Fibroblast of upper back skin (primary cell): ENCODE data around the gene RADIL.
"Not testable (repeated sequence)": the region's sequence is repeated elsewhere in the genome, so short reads cannot be mapped to it uniquely, and the experiment has no call there.

Experiments
- DNase-seq: peaks from one replicate; pipeline ENCODE4 v3.0.0-alpha.2; 2013

The RADIL gene, protein sequence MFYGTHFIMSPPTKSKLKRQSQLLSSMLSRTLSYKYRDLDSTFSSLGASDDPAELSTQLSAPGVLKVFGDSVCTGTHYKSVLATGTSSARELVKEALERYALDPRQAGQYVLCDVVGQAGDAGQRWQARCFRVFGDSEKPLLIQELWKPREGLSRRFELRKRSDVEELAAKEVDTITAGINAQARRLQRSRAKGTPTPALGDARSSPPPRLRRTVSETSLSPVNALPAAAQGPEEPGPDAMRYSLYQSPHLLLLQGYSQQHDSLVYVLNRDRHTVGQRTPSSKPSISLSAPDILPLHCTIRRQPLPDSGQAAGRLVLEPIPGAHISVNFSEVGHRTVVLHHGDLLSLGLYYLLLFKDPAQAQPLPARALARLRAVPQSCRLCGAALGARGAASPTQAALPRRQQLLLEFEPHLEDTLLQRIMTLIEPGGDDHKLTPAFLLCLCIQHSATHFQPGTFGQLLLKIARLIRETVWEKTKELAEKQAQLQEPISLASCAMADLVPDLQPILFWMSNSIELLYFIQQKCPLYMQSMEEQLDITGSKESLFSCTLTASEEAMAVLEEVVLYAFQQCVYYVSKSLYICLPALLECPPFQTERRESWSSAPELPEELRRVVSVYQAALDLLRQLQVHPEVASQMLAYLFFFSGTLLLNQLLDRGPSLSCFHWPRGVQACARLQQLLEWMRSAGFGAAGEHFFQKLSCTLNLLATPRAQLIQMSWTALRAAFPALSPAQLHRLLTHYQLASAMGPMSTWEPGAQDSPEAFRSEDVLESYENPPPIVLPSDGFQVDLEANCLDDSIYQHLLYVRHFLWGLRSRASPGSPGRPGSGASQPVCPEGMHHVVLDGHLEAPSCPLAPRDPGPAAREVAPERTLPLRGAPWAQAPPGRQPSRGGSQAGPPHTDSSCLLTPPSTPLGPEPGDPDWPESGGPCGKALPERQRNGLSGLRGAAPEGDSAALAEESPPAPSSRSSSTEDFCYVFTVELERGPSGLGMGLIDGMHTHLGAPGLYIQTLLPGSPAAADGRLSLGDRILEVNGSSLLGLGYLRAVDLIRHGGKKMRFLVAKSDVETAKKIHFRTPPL

DNA sequence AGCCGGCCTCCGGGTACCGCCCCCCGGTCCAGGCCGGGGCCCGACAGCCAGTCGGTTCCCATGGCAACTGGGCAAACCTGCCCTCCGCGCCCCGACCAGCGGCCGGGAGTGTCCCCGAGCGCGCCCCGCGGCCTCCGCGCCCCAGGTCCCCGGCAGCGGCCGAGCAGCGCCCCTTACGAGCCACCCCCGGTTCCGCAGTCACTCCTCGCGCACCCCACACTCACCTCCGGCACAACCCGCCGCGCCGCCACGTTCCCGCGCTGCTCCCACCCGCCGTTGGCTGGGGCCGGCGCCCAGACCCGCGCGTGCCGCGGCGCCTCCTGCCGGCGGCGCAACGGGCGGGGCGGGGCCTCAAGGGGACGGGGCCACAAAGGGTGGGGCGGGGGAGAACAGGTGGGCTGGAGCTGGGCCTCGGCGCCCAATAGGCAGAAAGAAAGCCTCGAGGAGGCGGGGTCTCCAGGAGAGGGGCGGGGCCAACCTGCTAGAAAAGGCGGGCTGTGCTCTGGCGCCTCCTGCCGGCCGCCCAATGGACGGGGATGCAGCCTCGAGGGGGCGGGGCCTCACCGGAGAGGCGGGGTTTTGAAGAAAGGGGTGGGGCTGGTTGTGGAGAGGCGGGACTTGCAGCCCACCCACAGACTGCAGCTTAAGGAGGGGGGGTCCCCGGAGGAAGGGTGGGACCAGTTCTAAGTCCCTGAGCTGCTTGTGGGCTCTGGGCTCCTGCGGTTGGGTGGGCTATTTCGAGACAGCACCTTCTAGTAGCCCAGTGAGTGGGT lies at the start of gene RADIL:
Gene RADIL (minus strand): TSS at position 345 of the 773 bp plus-strand sequence. CDS start 5,577 bp downstream, outside the sequence.
- peak; percentile 85 for DNase-seq

DNA sequence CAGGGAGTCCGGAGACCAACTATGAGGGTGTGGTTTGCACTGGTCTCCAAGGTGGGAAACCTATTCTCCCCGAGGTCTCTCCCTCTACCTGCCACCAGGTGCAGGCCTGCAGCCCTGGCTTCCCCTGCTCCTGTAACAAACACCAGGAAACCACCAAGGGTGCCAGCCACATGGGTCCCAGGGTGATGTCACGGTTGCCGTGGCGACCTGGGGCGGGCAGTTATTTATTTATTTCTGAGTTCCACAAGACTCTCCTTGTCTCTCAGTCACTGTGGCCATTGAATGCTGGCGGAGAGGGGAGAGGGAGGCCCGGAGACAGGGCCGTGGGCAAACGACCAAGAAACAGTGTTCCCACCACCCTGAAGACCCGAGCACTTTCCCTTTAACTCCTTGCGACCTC lies 48.4 kb upstream of the RADIL start:
- DNase-seq = no peak

DNA sequence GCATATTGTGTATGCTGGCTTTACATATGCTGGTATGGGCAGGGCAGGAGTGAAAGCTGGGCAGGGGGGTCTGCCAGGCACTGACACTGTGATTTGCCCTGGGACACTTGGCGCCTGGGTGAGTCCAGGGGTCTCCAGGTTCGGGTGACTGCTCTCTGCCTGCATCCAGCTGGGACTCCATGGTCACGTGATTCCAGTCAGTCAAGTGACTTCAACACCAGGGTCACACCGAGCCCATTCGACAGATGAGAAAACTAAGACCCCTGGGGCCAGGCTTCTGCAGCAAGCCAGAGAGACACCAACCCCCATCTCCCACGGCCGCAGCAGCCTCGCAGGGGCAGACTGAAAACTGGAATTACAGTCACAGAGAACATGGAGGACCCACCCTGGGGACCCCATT lies 45.5 kb upstream of the RADIL start:
- DNase-seq = no peak

- DNase-seq = no peak
Observed at GRCh38 chr7:4928445-4928844, 44.9 kb upstream of the RADIL start.

GRCh38 chr7:4919969-4920766 lies 36.7 kb upstream of the RADIL start:
- no peak for DNase-seq

GRCh38 chr7:4916113-4916512 lies 32.6 kb upstream of the RADIL start:
- no peak for DNase-seq

DNA sequence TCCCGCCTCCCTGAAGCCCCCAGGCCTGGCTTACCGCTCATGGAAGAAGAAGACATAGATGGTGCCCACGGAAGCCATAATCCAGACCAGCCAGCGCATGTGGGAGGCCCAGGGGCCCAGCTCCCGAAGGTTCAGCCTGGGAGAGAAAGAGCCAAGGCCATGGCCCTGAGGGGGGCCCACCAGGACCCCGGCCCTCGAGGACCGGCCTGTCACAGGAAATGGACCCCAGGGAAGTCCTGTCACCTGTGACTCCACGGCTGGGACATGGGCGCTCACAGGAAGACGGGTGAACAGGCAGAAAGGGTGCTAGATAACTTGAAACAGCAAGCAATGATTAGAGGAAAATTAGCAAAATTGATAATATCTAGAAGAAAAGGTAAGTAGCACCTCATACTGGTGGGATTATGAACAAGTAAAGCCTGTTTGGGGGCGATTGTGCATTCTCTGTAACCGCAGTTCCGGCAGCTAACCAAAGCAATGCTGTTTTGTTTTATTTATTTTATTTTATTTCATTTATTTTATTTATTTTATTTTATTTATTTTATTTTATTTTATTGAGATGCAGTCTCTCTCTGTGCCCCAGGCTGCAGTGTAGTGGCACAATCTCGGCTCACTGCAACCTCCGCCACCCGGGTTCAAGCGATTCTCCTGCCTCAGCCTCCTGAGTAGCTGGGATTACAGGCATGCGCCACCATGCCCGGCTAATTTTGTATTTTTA lies 27.8 kb upstream of the RADIL start:
- no peak for DNase-seq

DNA sequence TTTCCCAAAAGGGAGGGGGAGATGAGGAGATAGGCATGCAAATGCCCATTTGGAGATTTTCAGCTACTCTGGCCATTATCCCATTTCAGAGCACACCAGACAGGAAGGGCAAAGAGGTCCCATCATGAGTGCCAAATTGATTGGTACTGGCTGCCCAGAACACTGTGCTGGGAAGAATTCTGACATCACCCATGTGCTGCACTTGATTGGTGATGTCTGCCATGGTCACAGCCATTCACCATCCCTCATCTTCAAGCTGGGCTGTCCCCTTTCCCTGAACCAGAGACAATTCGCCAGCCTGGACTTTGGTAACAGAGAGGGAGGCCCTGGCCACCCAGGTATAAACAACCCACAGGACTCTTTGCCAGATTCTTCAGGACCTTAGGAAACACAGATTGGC lies 23.2 kb upstream of the RADIL start:
- no peak for DNase-seq

GRCh38 chr7:4905171-4905570 lies 21.7 kb upstream of the RADIL start:
- DNase-seq = no peak

DNA sequence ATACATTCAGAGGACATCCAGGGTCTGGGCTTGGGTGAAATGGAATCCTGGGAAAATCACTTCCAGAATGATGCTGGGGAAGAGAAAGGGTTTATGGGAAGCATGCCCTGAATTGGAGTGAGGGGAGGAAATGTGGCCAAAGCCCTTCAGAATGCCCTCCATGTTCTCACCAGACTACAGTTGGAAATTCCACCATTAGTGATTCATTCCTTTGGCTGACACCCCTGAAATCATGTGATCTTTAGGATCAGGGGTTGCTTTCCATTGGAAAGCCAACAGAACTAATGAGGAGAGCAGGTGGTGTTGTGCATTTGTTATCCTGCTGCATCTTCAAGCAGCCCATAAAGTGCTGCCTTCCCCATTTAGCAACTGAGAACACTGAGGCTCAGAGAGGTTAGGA lies 20.8 kb upstream of the RADIL start:
- DNase-seq = no peak

GRCh38 chr7:4895766-4896165 lies 12.2 kb upstream of the RADIL start:
- no peak for DNase-seq

DNA sequence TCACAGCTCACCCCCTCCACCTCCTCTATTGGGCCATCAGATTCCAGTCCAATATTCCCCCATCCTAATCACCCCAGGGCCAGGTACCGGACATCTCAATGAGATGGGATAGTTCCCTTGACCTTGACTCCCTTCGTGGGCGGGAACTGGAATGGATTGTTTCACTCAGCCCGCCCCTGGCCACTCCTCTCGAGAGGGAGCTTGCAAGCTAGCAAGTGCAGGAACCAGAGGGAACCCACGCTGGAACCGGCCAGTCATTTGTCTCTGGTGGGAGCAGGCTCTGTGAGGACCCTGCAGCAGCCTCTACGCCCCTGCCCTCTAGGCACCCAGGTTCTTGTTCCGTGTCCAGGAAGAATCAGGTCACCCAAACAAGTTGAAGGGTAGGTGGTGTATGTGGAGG lies 11.0 kb upstream of the RADIL start:
- DNase-seq = no peak

DNA sequence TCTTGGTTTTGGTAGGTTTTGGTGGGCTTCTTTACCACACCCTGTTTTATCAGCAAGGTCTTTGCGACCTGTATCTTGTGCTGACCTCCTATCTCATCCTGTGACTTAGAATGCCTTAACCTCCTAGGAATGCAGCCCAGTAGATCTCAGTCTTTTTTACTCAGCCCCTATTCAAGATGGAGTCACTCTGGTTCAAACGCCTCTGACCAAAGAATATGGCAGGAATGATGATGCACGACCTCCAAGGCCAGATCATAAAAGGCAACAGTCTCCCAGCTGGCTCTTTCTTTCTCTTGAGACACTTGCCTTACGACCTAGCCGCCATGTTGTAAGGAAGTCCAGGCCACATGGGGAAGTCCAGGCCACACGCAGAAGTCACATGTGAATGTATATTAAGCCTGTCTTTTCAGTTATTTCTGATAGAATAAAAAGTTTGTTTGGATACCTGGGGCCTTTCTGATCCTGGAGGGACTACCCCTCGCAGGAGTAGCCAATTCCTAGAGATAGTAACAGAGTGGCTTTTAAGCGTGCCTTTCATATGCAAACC lies 10.5 kb upstream of the RADIL start:
- DNase-seq = no peak

DNA sequence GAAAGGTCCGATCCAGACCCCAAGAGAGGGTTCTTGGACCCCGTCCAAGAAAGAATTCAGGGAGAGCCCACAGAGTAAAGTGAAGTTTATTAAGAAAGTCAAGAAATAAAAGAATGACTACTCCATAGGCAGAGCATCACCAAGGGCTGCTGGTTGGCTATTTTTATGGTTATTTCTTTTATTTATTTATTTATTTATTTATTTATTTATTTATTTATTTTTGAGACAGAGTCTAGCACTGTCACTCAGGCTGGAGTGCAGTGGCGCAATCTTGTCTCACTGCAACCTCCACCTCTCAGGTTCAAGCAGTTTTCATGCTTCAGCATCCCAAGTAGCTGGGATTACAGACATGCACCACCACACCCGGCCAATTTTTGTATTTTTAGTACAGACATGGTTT lies 9.7 kb upstream of the RADIL start:
- DNase-seq = not testable (repeated sequence)

GRCh38 chr7:4891522-4891921 lies 8.0 kb upstream of the RADIL start:
- not testable (repeated sequence) for DNase-seq

DNA sequence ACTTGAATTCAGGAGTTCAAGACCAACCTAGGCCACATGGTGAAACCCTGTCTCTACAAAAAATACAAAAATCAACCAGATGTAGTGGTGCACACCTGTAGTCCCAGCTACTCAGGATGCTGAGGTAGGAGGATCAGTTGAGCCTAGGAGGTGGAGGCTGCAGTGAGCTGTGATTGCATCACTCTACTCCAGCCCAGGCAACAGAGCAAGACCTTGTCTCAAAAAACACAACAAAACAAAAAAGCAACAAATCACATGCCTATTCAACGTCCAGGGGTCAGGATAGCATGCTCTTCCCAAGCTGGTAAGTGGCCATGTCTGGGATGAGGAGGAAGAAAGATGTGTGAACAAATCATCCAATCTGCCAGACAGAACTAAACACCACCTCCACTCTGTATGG lies 6.2 kb upstream of the RADIL start:
- DNase-seq = no peak

- no peak for DNase-seq
Observed at GRCh38 chr7:4888161-4888560, 4.6 kb upstream of the RADIL start.

GRCh38 chr7:4886671-4887070 lies 3.2 kb upstream of the RADIL start:
- DNase-seq = no peak

GRCh38 chr7:4885317-4885807 lies 1.8 kb upstream of the RADIL start:
- no peak for DNase-seq

- no peak for DNase-seq
Observed at GRCh38 chr7:4884164-4884563, 648 bp upstream of the RADIL start.

- no peak for DNase-seq
Observed at GRCh38 chr7:4883033-4883371, 514 bp downstream of the RADIL start.
